ENCODE results near the gene B4GALT3. TPM values are rescaled to one million over a fixed set of nuclear protein-coding genes. Genes with fewer than 3 reads are reported as not detected.

The B4GALT3 gene
- total and polyA plus RNA-seq, 2 of the 8 experiments (the other 6 are each of a cell fraction or from before 2014, with no cell fraction given), result 42.3 to 43.0 TPM

- H3K4me1 ChIP-seq (replicated peaks in 1 of 4; ENCODE audit: control insufficient read depth in 3 of 4, insufficient read depth in 4 of 4, low read length in 3 of 4), result peaks cover 4 to 10% (median 5%) of the 10 kb centered on the region in 4 experiments; a peak in 6 of 7 replicates
- no peak overlapping the region for H3K56ac ChIP-seq (replicated peaks; ENCODE audit: insufficient read length, low read depth, low read length)
- no peaks in the 10 kb centered on the region for H3K27me3 ChIP-seq (replicated peaks in 1 of 4; ENCODE audit: control insufficient read depth in 3 of 4, extremely low read depth in 1 of 4, insufficient read depth in 3 of 4, low read length in 3 of 4)
- H2AFZ ChIP-seq (ENCODE audit: low read length), result no peak overlapping the region
- no peak overlapping the region for H3K18ac ChIP-seq (ENCODE audit: extremely low read depth, low read length)
- H4K91ac ChIP-seq (replicated peaks; ENCODE audit: insufficient read length, low read length), result no peak overlapping the region
- no peak overlapping the region for H2BK20ac ChIP-seq (ENCODE audit: low read length)
- H4K20me1 ChIP-seq (replicated peaks in 1 of 2; ENCODE audit: control insufficient read depth in 1 of 2, insufficient read depth in 2 of 2, low read length in 2 of 2), result peaks cover 0 to 16% of the 10 kb centered on the region in 2 experiments
- H2BK5ac ChIP-seq (ENCODE audit: low read depth, low read length), result no peak overlapping the region
- H3K9me3 ChIP-seq (ENCODE audit: insufficient read depth in 2 of 2, low read depth in 1 of 2, low read length in 1 of 2), result no peaks in the 10 kb centered on the region
- H2BK120ac ChIP-seq (replicated peaks; ENCODE audit: low read depth, low read length), result no peak overlapping the region
- H3K36me3 ChIP-seq (ENCODE audit: control insufficient read depth in 2 of 4, insufficient read depth in 4 of 4, low read length in 3 of 4), result peaks cover 16 to 72% (median 40%) of the 10 kb centered on the region in 4 experiments
- CTCF ChIA-PET (ENCODE audit: partially characterized antibody), result no interaction called here
- POLR2A ChIA-PET (ENCODE audit: partially characterized antibody), result no interaction called here
- no peak overlapping the region for H2BK12ac ChIP-seq (ENCODE audit: low read depth, low read length)
- no peak overlapping the region for H3K23ac ChIP-seq (ENCODE audit: insufficient read length)
- H3K23me2 ChIP-seq (ENCODE audit: low read depth, low read length), result peaks cover 9% of the 10 kb centered on the region
- H4K8ac ChIP-seq (ENCODE audit: extremely low read depth, insufficient read depth, low read length), result no peak overlapping the region
- no peak overlapping the region for H2BK15ac ChIP-seq (ENCODE audit: low read length)
- no peak overlapping the region for H4K5ac ChIP-seq (ENCODE audit: insufficient read length, low read depth, low read length)
- H3K9ac ChIP-seq (replicated peaks in 1 of 4; ENCODE audit: extremely low read depth in 1 of 4, low read depth in 3 of 4, low read length in 3 of 4), result no peak overlapping the region
- no peak overlapping the region for H3K4me2 ChIP-seq (ENCODE audit: insufficient read depth in 1 of 2, low read depth in 2 of 2, low read length in 2 of 2)
- WGBS, 2 experiments (ENCODE audit: extremely low coverage in 1 of 2, insufficient coverage in 1 of 2, insufficient read length in 1 of 2, insufficient replicate concordance in 2 of 2, low coverage in 1 of 2, low lambda C conversion rate in 2 of 2, missing lambda C conversion rate in 1 of 2), result 90% methylated on average over 6 of the region's 6 CpGs; no CpG with 5 or more reads in 1 of the 2 experiments
- H3K79me1 ChIP-seq (ENCODE audit: low read depth, low read length), result peaks cover 7% of the 10 kb centered on the region; the same call in 1 of the 2 replicates
- H3K4me3 ChIP-seq (ENCODE audit: extremely low read depth in 1 of 4, insufficient read depth in 2 of 4, low read depth in 3 of 4, low read length in 4 of 4), result no peak overlapping the region
- no peak overlapping the region for H3K4ac ChIP-seq (replicated peaks; ENCODE audit: insufficient read length, low read depth, low read length)
- FAIRE-seq (no peak), DNase-seq (ENCODE audit: low read depth in 1 of 2, low spot score in 2 of 2) (no peak)
- no peak overlapping the region for H2AK5ac ChIP-seq (ENCODE audit: low read depth, low read length)
- no peak overlapping the region for H3K14ac ChIP-seq (ENCODE audit: insufficient read length)
- peaks cover 0 to 32% of the 10 kb centered on the region in 2 experiments; a peak in 2 of 4 replicates for H3K79me2 ChIP-seq (ENCODE audit: control insufficient read depth in 1 of 2, insufficient read depth in 2 of 2, low read length in 2 of 2)
- H3K27ac ChIP-seq (ENCODE audit: low read depth, low read length), result no peak overlapping the region
- TF ChIP-seq POU5F1 (IDR thresholded peaks at IDR 0.05; ENCODE audit: low read depth, low read length), result no peak
- TF ChIP-seq SRF (IDR thresholded peaks at IDR 0.05; ENCODE audit: low read depth, low read length), result no peak
- no peak for TF ChIP-seq SAP30 (IDR thresholded peaks at IDR 0.05; ENCODE audit: insufficient read depth, insufficient replicate concordance, low read length)
- no peak for TF ChIP-seq SIX5 (IDR thresholded peaks at IDR 0.05; ENCODE audit: low read depth, low read length)
- TF ChIP-seq JUND (IDR thresholded peaks at IDR 0.05; ENCODE audit: low read length), result no peak
- TF ChIP-seq ASH2L (IDR thresholded peaks at IDR 0.05; ENCODE audit: low read length), result no peak
- TF ChIP-seq TCF12 (IDR thresholded peaks at IDR 0.05; ENCODE audit: low read depth, low read length), result no peak
- TF ChIP-seq SIN3A (conservative IDR thresholded peaks at IDR 0.05 in 1 of 2, IDR thresholded peaks at IDR 0.05 in 1 of 2; ENCODE audit: low read depth in 1 of 2, low read length in 2 of 2), result no peak
- no peak for TF ChIP-seq BACH1 (IDR thresholded peaks at IDR 0.05; ENCODE audit: low read length)
- no peak for TF ChIP-seq GTF2F1 (IDR thresholded peaks at IDR 0.05; ENCODE audit: borderline replicate concordance, low read depth, low read length)
- no peak for TF ChIP-seq RFX5 (IDR thresholded peaks at IDR 0.05; ENCODE audit: borderline replicate concordance, low read depth, low read length)
- no peak for TF ChIP-seq HDAC6 (IDR thresholded peaks at IDR 0.05; ENCODE audit: low read depth, low read length)
- no peak for TF ChIP-seq E2F6 (IDR thresholded peaks at IDR 0.05)
- TF ChIP-seq HDAC2 (IDR thresholded peaks at IDR 0.05; ENCODE audit: borderline replicate concordance in 1 of 2, low read depth in 2 of 2, low read length in 2 of 2), result no peak
Observed at GRCh38 chr1:161122967-161123366, 54.3 kb downstream of the B4GALT3 start.

All from H1 (cell line).